Measurements from ENCODE around the gene COX6B2.

The COX6B2 gene

DNA sequence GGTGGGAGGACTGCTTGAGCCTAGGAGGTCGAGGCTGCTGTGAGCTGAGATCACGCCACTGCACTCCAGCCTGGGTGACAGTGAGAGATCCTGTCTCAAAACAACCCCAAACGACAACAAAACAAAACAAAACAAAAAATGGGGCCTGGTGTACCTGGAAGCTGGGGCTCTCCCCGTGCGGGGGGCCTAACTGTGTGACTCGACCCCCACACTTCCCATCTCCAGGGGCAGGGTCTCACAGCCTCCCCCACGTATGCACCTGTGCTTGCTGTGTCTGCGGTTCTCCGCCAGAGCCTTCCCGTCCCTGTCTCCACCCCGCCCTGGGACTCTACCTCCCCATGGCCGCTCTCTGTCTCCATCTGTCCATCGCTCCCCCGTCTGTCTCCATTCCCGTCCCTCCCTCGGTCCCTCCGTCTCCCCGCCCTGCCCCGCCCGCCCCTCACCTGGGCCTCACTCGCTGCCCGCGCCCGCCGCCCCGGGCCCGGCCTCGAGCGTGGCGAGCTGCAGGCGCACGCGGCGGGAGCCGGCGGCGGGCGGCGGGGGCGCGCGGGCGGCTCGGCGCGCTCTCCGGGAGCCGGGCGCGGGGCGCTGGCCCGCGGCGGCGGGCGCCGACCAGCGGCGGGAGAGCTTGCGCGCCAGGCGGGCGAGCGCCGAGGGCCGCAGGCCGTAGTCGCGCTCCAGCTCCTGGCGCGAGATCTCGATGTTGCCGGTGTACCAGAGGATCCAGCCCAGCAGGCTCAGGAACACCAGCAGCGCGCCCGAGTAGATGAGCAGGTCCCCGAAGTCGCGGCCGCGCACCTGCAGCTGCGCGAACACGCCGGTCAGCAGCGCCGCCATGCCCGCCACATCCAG is 29.0 kb upstream of the COX6B2 start:
- peak; percentile 26 to 60 for DNase-seq

DNA sequence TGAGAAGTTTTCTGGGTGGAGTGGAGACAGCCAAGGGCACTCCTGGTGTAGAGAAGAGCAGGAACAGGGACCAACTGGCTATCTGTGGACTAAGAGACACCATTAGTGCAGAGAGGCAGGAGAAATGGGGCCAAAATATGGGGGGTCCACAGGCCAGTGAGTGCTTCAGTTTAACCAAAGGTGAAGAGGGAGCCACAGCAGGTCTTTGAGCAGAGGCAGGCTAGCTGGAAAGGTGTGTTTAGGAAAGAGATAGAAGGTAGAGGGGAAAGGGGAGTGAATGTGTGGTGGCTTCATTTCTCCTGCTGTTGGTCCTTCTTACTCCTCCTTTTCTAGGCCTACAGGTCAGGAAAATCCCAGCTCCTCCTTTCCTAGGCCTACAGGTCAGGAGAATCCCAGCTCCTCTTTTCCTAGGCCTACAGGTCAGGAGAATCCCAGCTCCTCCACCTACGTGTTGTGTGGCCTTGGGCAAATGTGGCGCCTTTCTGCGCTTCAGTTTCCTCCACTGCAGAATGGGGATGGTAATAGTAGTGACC is 28.1 kb upstream of the COX6B2 start:
- no peak for DNase-seq

DNA sequence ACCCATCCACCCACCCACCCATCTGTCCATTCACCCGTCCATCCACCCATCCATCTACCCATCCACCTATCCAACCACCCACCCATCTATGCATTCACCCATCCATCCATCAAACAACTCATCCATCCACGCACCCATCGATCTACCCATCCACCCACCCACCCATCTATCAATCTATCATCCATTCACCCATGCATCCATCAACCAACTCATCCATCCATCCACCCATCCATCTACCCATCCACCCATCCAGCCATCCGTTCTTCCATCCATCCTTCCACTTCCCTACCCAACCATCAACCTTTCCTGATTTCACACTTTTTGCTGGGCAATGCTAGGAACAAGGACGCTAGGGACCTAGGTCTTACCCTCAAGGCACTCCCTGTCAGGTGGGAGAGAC is 27.5 kb upstream of the COX6B2 start:
- DNase-seq: no peak

DNA sequence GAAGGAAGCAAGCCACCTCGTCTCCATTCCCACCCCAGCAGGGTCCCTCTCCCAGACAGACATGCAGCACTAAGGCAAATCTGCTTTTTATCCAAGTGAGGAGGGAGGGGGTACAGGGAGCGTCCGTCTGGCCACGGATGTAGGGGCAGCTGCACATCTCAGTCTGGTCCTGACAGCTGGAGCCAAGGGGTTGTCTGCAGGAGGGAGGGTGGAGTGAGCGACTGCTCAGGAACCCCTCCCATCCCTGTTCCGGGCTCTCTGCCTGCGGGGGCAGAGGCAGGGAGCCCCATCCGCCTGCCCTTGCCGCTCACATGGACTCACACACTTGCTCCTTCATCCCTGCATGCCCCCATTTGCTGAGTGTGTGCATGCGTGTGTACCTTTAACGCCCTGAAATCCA is 24.7 kb upstream of the COX6B2 start:
- DNase-seq: peak; percentile 90 to 97

DNA sequence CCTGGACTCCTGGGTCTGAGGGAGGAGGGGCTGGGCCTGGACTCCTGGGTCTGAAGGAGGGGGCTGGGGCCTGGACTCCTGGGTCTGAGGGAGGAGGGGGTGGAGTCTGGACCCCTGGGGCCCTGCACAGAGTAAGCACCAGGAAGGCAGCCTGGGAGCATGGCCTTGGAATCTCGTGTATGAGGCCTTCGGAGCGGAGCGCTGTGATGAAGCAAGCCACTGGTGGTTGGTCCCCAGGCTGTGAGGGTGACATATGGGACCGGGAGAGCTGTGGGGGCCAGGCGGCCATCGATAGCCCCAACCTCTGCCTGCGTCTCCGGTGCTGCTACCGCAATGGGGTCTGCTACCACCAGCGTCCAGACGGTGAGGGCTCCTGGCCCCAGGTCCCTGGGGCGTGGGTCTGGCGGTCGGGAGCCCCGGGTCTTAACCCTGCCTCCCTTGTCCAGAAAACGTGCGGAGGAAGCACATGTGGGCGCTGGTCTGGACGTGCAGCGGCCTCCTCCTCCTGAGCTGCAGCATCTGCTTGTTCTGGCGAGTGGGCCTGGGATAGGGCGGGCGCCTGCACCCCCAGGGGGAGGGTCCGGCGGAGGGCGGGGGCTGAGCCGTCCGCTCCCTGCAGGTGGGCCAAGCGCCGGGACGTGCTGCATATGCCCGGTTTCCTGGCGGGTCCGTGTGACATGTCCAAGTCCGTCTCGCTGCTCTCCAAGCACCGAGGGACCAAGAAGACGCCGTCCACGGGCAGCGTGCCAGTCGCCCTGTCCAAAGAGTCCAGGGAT is 23.0 kb upstream of the COX6B2 start:
- peak; percentile 58 to 81 for DNase-seq

DNA sequence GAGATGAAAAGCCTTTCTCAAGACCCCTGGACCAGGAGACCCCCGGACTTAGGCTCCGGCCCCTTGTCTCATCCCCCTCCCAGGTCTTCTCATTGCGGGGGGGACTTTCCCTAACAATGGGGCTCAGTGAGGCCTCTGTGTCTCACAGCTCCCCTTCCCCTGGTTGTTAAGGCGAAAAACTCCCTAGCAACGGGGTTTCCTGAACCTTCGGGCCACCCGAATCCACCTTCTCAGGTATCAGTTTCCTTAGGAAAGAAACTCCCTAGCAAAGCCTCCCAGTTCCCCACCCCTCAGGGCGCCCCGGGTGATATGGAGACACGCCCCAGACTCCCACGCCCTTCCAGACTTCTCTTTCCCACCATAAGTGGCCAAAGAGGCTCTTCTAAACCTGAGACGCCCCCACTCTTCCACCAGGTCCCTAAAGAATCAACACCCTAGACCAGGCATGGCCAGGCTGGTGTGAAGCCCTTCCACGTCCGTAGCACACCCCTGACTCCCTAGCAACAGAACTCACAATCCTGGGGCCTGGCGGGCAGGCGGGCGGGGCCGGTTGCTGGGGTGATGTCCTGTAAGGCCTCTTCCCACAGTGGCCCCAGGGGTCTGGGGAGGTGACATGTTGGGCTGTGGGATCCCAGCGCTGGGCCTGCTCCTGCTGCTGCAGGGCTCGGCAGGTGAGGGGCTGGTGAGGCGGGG is 21.9 kb upstream of the COX6B2 start, which contains the start of gene TMEM190:
Gene TMEM190, plus strand, starts transcription at position 586 of the 693 bp plus-strand sequence. Its CDS starts 28 bp downstream, at position 614.
- DNase-seq: no peak

DNA sequence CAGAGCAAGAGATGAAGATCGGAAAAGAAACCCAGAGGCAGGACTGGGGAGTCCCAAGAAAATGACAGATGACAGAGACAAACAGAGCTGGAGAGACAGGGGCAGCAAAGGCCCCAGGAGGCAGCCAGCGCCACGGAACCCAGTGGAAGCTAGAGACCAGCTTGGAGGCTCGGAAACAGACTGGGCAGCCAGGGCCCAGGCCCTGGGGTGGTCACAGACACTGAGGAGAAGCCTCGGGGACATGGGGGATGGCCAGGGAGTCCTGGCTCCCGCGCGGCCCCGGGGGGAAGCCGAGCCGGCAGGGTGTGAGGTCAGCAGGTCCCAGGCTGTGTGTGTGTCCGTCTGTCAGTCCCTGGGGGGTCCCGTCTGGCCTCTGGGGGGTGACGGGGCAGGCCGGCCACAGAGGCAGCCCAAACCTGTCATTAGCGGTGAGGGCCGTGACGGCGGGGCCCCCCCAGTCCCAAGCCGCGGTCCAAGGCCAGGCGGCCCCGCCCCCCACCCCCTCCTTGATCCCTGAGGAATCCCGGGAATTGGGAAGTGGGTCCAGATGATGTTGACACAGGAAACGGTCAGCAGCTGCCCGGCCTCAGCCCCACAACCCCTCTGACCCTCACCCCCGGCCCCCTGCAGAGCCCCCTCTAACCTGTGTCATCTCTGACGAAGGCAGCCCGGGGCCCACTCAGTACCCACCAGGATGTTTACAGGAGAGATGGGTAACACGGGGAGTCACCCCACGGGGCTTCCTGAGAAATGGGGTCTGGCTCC is 19.7 kb upstream of the COX6B2 start:
- DNase-seq: peak in 1 of 2 experiments; percentile 29

DNA sequence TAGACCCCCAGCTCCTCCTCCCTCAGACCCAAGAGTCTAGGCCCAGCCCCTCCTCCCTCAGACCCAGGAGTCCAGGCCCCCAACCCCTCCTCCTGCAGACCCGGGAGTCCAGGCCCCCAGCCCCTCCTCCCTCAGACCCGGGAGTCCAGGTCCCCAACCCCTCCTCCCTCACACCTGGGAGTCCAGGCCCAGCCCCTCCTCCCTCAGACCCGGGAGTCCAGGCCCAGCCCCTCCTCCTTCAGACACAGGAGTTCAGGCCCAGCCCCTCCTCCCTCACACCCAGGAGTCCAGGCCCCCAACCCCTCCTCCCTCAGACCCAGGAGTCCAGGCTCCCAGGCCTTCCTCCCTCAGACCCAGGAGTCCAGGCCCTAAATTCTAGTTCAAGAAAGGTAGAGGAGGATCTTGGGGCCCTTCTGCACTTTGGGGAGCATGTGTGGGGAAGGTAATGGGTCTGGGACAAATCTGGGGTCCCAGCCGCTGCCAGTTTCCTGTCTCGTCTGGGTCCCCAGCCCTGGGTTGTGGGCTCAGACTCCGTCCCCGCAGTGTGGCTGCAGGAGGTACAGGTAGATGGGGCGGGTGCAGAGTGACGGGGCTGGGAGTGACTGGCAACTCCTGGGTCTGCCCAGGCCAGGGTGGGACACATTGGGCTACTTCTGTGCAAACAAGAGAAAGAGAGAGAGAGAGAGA is 18.9 kb upstream of the COX6B2 start:
- DNase-seq: no peak

DNA sequence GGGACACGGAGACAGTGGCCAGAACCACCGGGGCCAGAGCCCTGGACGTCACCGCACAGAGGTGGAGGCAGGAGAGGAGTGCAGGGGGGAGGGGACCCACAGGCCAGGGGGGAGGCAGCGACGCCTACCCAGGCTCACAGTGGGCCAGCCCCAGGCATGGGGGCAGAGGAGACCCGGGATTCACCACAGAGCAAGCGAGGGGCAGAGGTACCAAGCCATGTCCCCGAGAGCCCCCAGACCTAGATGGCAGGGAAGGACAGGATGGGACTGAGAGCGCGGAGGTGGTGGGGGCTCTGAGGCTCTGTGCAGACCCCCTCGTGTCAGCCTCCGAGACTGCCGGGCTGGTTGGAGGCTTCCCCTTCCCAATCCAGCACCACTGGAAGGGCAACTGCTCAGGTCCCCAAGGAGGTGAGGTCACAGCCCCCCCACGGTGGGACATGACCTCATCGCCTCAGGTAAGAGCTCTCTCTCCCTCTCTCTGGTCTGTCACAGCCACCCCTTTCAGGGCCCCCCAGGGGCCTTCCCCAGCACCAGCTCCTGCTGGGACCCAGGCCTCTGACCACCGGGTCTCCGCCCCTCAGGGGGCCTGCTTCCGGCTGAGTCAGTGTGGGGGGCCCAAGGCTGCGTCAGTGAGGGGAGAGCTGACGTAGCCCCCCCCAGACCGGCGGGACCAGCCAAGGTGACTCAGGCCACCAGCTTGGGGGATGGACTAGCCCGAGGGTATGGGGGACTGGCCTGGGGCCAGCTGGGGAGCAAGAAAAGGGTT is 18.0 kb upstream of the COX6B2 start:
- no peak for DNase-seq

DNA sequence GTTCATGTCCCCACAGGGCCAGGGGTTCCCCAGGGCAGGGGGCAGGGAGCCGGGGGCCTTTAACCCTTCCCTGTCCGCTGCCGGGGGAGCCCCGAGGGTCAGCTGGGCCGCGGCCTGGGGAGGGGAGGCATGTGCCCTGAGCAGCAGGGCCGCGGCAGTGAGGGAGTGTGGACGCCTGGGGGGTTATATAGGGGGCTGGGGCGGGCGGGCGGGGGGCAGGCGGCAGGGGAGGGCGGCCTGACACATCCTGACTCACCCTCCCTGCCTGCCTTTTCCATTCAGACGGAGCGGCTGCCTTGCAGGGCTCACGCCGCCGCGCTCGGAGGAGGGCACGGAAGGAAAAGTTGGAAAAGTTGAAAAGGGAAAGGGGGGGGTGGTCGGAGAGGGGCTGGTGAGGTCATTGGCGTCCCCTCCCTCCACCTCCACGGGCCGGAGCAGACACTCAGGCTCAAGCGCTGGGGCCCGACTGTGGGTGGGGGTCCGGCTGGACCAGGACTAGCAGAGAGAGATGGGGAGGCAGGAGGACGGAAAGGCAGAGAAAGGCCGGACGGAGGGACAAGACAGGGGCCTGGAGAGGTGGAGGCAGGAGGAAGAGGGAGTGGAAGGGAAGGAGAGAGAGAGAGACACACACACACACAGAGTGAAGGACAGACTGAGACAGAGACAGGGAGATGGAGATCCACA is 15.9 kb upstream of the COX6B2 start, which contains the start of gene IL11:
Gene IL11, minus strand, starts transcription at position 159 of the 684 bp plus-strand sequence. Its CDS starts 153 bp downstream, at position 6.
- DNase-seq: no peak

DNA sequence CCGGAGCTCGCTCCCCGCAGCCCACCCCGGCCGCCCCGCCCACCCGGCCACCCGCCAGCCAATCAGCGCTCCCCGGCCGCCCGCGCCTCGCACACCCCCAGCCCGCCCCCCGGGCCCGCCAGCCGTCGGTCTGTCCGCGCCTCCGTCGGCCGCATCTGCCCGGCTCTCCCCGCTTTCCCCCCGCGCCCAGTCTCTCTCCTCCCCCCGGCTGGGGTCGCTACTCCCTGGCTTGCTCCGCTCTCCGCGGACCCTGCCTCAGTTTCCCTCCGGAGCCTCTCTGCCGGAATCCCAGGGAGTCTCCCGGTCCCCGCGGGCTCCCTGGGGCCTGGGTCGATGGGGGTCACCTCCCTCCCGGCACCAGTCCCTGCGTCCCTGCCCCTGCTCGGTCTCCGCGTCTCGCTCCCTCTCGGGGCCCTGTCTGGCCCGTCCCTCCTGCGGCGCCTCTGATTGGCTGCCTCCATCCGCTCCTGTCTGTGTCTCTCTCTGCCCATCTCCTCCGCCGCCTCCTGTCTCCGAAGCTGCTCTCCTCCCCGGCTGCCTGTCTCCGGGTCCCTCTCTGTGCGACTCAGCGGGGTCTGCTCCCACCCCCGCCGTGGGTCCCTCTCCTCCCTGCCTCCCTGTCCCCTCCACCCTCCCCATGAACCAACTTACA is 15.3 kb upstream of the COX6B2 start:
- DNase-seq: peak; percentile 62 to 85

DNA sequence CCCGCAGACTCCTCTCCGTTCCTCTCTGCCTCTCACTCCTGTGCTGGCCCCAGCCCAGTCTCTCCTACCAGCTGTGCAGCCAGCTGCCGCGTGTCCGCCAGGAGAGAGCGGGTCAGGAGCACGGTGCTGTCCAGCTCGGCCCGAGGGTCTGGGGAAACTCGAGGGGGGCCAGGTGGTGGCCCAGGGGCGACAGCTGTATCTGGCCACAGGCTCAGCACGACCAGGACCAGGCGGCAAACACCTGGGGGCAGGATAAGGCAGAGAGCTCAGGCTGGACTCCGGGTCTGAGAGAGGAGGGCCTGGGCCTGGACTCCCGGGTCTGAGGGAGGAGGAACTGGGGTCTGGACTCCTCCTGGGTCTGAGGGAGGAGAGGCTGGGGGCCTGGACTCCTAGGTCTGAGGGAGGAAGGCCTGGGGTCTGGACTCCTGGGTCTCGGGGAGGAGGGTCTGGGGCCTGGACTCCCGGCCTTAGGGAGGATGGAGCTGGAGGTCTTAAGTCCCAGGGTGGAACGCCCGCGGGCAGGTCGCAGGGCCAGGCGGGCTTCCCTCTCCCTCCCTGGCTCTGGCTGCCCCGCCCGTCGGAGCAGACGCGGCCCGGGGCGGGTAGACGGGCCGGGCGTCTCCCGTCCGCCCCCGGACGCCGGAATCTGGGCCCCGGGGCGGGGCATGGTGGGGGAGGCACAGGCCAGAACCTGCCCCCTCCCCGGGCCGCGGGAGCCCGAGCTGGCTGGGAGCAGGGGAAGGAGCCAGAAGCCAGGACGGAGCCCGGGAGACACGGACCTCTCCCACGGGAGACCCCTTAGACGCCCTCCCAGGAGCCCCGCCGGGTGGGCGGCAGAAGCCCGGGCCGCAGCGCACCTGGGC is 14.4 kb upstream of the COX6B2 start:
- DNase-seq: peak in 1 of 2 experiments; percentile 41

DNA sequence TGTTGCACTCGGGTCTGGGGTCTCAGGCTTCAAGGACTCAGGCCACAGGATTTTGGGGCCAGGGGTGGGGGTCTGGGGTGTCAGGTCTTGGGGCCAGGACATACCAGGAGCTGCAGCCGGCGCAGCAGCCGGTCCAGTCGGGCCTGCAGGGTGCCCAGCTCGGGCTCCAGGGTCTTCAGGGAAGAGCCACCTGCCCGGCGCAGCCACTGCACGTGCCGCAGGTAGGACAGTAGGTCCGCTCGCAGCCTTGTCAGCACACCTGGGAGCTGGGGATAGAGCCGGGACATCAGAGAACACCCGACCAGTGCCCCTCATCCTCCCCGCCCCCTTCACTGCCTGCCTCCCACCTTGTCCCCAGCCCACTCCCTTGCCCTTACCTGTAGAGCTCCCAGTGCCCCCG is 13.6 kb upstream of the COX6B2 start:
- DNase-seq: no peak

DNA sequence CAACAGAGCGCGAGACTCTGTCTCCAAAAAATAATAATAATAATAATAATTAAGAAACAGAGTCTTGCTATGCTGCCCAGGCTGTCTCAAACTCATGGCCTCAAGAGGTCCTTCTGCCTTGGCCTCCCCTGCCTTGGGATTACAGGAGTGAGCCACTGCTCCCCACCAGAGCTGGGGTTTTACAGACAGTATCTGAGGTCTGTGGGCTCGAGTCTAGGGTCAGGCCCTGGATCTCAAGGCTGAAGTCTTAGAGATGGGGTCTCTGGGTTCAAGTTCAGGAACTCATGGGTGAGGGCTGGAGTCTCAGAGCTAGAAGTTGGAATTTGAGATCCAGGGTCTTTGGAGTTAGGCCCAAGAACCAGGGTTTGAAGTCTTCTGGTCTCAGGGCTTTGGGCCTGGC is 12.3 kb upstream of the COX6B2 start:
- DNase-seq: no peak

DNA sequence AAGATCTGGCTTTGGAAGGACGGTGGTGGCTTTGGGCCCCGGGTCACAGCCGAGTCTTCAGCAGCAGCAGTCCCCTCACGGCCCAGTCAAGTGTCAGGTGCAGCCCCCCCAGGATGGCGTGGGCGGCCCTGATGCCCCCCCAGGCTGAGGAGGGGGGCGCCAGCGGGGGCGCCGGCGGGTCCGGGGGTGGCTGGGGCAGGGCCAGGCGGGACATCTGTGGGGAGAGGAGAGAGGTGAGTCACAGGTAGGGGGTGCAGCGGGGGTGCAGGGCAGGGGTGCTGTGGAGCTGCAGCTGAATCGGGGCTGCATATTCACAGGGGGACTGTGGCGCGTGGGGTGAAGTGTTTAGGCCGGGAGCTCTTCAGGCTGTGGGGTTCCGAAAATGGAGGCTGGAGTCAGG is 11.4 kb upstream of the COX6B2 start:
- no peak for DNase-seq

DNA sequence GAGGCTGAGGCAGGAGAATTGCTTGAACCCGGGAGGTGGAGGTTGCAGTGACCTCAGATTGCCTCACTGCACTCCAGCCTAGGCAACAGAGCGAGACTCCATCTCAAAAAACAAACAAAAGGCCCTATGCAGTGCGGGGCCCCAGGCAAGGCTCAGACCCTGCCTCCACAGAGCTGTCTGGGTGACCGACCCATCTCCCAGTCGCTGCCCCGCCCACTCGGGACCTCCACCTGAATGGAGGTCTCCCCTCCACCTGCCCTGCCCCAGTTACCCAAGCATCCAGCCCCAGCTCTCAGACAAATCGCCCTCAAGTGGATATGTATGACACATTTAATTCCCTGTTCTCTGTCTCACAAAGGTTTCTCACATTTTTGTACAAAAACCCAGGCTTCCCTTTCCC is 10.7 kb upstream of the COX6B2 start:
- no peak for DNase-seq

DNA sequence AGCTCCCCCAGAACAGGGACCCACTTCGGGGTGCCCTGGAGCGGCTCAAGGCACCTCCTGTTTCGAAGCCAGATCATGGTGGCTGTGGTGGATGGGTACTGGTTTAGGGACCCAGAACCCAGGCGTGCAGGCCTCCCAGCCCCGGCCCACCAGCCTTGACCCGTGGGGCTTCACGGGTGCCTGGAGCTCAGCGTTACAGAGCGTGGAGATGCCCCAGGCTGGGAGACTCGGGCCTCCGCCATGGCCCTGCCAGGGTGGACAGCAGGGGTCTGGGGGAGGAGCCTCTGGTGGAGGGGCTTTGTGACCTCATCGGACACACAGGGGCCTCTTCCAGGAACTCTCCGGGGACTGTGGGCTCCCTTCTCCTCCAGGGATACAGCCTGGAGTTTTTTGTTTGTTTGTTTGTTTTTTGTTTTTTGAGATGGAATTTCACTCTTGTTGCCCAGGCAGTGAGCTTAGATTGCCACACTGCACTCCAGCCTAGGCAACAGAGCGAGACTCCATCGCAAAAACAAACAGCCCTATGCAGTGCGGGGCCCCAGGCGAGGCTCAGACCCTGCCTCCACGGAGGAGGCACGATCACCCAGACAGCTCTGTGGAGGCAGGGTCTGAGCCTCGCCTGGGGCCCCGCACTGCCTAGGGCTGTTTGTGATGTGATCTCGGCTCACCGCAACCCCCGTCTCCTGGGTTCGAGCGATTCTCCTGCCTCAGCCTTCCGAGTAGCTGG is 8.6 kb upstream of the COX6B2 start, which contains the start of gene GARIN5B:
Gene GARIN5B, minus strand, starts transcription at position 271 of the 727 bp plus-strand sequence. Its CDS starts 194 bp downstream, at position 77.
- DNase-seq: no peak
